H1 (cell line): Measurements from ENCODE around the gene ATP5F1C. TPM values are rescaled to one million over a fixed set of nuclear protein-coding genes. Genes with fewer than 3 reads are reported as not detected.
A peak's percentile ranks its signal among the peaks of the same experiment; 100 is the strongest.

Experiments
- CTCF ChIA-PET: fragments of 300-600 bp; sonication (Branson Sonifier 250); formaldehyde crosslinking; loops from one replicate; lab custom pipeline; 2021; ENCODE audit not compliant: partially characterized antibody; lab: Charles Lee
- POLR2A ChIA-PET: fragments of 300-600 bp; sonication (Branson Sonifier 250); formaldehyde crosslinking; loops from one replicate; lab custom pipeline; 2021; ENCODE audit warnings: inconsistent platforms; ENCODE audit not compliant: partially characterized antibody; lab: Charles Lee
- DNase-seq, 2 experiments: peaks; one replicate each; pipeline versions ENCODE4 v3.0.0 to v3.0.0-alpha.2; 2010 to 2022; ENCODE audit warnings: low spot score in 2 of 2, low read depth in 1 of 2, mixed read lengths in 1 of 2
- FAIRE-seq: peaks from 2 replicates; lab custom pipeline; 2011; peaks lifted over from hg19 to GRCh38; lab: Jason Lieb, UNC
- H2AFZ ChIP-seq: 2 replicates; pipeline ENCODE4 v1.8.1; 2012; ENCODE audit warnings: low read length, inconsistent platforms
- H2AK5ac ChIP-seq: 2 replicates; pipeline ENCODE4 v1.6.1; 2013; ENCODE audit warnings: low read depth, low read length
- H2BK120ac ChIP-seq: replicated peaks from 2 replicates; pipeline ENCODE3; 2013; ENCODE audit warnings: low read depth, low read length, inconsistent platforms
- H2BK12ac ChIP-seq: 2 replicates; pipeline ENCODE4 v1.6.1; 2013; ENCODE audit warnings: low read depth, low read length
- H2BK15ac ChIP-seq: 2 replicates; pipeline ENCODE4 v1.6.1; 2013; ENCODE audit warnings: low read length
- H2BK20ac ChIP-seq: 2 replicates; pipeline ENCODE4 v1.6.1; 2013; ENCODE audit warnings: low read length
- H2BK5ac ChIP-seq: 2 replicates; pipeline ENCODE4 v1.6.1; 2013; ENCODE audit warnings: low read depth, low read length
- H3K14ac ChIP-seq: 2 replicates; pipeline ENCODE4 v1.6.1; 2013; ENCODE audit warnings: inconsistent platforms; ENCODE audit not compliant: insufficient read length
- H3K18ac ChIP-seq: 2 replicates; pipeline ENCODE4 v1.6.1; 2013; ENCODE audit warnings: low read length; ENCODE audit errors: extremely low read depth
- H3K23ac ChIP-seq: 2 replicates; pipeline ENCODE4 v1.6.1; 2013; ENCODE audit warnings: inconsistent platforms; ENCODE audit not compliant: insufficient read length
- H3K23me2 ChIP-seq: 2 replicates; pipeline ENCODE4 v1.6.1; 2013; ENCODE audit warnings: low read depth, low read length
- H3K27ac ChIP-seq: 2 replicates; pipeline ENCODE4 v1.6.1; 2011; ENCODE audit warnings: low read depth, low read length, inconsistent platforms
- H3K27me3 ChIP-seq, 4 experiments: replicated peaks in 1 of 4; 1 replicate in 1 of 4; 2 replicates in 3 of 4; pipeline versions ENCODE4 v1.6.1 to v1.8.1; 2011 to 2013; ENCODE audit warnings: low read length in 3 of 4, mild to moderate bottlenecking in 3 of 4, inconsistent platforms in 2 of 4, mixed read lengths in 2 of 4, moderate library complexity in 1 of 4; ENCODE audit not compliant: control insufficient read depth in 3 of 4, insufficient read depth in 3 of 4; ENCODE audit errors: extremely low read depth in 1 of 4
- H3K36me3 ChIP-seq, 4 experiments: 2 replicates each; pipeline versions ENCODE4 v1.6.1 to v1.8.1; 2011 to 2013; ENCODE audit warnings: mild to moderate bottlenecking in 4 of 4, low read length in 3 of 4, moderate library complexity in 2 of 4, control low read depth in 1 of 4, inconsistent platforms in 1 of 4; ENCODE audit not compliant: insufficient read depth in 4 of 4, control insufficient read depth in 2 of 4
- H3K4ac ChIP-seq: replicated peaks from 2 replicates; pipeline ENCODE3; 2013; ENCODE audit warnings: low read length, low read depth, mixed read lengths, inconsistent platforms; ENCODE audit not compliant: insufficient read length
- H3K4me1 ChIP-seq, 4 experiments: replicated peaks in 1 of 4; 1 replicate in 1 of 4; 2 replicates in 3 of 4; pipeline versions ENCODE4 v1.6.1 to v1.8.1; 2011 to 2013; ENCODE audit warnings: low read length in 3 of 4, inconsistent platforms in 2 of 4, mixed read lengths in 1 of 4; ENCODE audit not compliant: insufficient read depth in 4 of 4, control insufficient read depth in 3 of 4
- H3K4me2 ChIP-seq, 2 experiments: 2 replicates each; pipeline versions ENCODE4 v1.6.1 to v1.8.1; 2011 to 2013; ENCODE audit warnings: low read depth in 2 of 2, low read length in 2 of 2, control low read depth in 1 of 2, inconsistent platforms in 1 of 2, mild to moderate bottlenecking in 1 of 2; ENCODE audit not compliant: insufficient read depth in 1 of 2
- H3K4me3 ChIP-seq, 4 experiments: fragments of 200-600, 300-600 bp in 1 of 4; sonication (generic), shearing (Covaris generic), sonication (Bioruptor Twin) in 1 of 4; 2 replicates each; pipeline versions ENCODE4 v1.5.1 to v1.8.1; 2011 to 2016; ENCODE audit warnings: low read length in 4 of 4, low read depth in 3 of 4, control low read depth in 2 of 4, inconsistent platforms in 2 of 4, mild to moderate bottlenecking in 2 of 4, mixed read lengths in 1 of 4, moderate library complexity in 1 of 4; ENCODE audit not compliant: insufficient read depth in 2 of 4; ENCODE audit errors: extremely low read depth in 1 of 4
- H3K56ac ChIP-seq: replicated peaks from 2 replicates; pipeline ENCODE3; 2013; ENCODE audit warnings: low read depth, mild to moderate bottlenecking, mixed read lengths, low read length, inconsistent platforms; ENCODE audit not compliant: insufficient read length
- H3K79me1 ChIP-seq: 2 replicates; pipeline ENCODE4 v1.6.1; 2013; ENCODE audit warnings: low read depth, low read length, control low read depth
- H3K79me2 ChIP-seq, 2 experiments: 2 replicates each; pipeline versions ENCODE4 v1.6.1 to v1.8.1; 2012 to 2013; ENCODE audit warnings: low read length in 2 of 2, mild to moderate bottlenecking in 2 of 2, inconsistent platforms in 1 of 2; ENCODE audit not compliant: insufficient read depth in 2 of 2, control insufficient read depth in 1 of 2
- H3K9ac ChIP-seq, 4 experiments: replicated peaks in 1 of 4; 1 replicate in 1 of 4; 2 replicates in 3 of 4; pipeline versions ENCODE4 v1.6.1 to v1.8.1; 2011 to 2013; ENCODE audit warnings: low read depth in 3 of 4, low read length in 3 of 4, control low read depth in 2 of 4, mild to moderate bottlenecking in 2 of 4, moderate library complexity in 2 of 4, inconsistent platforms in 1 of 4; ENCODE audit errors: extremely low read depth in 1 of 4
- H3K9me3 ChIP-seq, 2 experiments: 2 replicates each; pipeline versions ENCODE4 v1.6.1 to v1.8.1; 2012 to 2013; ENCODE audit warnings: mild to moderate bottlenecking in 2 of 2, moderate library complexity in 2 of 2, control low read depth in 1 of 2, inconsistent platforms in 1 of 2, low read depth in 1 of 2, low read length in 1 of 2, mixed read lengths in 1 of 2; ENCODE audit not compliant: insufficient read depth in 2 of 2
- H4K20me1 ChIP-seq, 2 experiments: replicated peaks in 1 of 2; 2 replicates each; pipeline versions ENCODE3 to v1.8.1; 2011 to 2013; ENCODE audit warnings: inconsistent platforms in 2 of 2, low read length in 2 of 2, mild to moderate bottlenecking in 1 of 2; ENCODE audit not compliant: insufficient read depth in 2 of 2, control insufficient read depth in 1 of 2
- H4K5ac ChIP-seq: 2 replicates; pipeline ENCODE4 v1.6.1; 2013; ENCODE audit warnings: low read length, low read depth, mixed read lengths, inconsistent platforms; ENCODE audit not compliant: insufficient read length
- H4K8ac ChIP-seq: 2 replicates; pipeline ENCODE4 v1.8.0; 2013; ENCODE audit warnings: mild to moderate bottlenecking, moderate library complexity, low read length, inconsistent platforms; ENCODE audit not compliant: insufficient read depth; ENCODE audit errors: extremely low read depth
- H4K91ac ChIP-seq: replicated peaks from 2 replicates; pipeline ENCODE3; 2013; ENCODE audit warnings: low read length, mixed read lengths, inconsistent platforms; ENCODE audit not compliant: insufficient read length
- ASH2L ChIP-seq: fragments of 200-600, 300-600 bp; sonication (generic); IDR thresholded peaks from one replicate; pipeline ENCODE4 v1.7.1; 2017; ENCODE audit warnings: low read length
- BRCA1 ChIP-seq: IDR thresholded peaks from 2 replicates; pipeline ENCODE4 v1.6.1; 2012; ENCODE audit warnings: low read depth, low read length, improper control_type of control experiment
- CBX8 ChIP-seq: fragments of 300-800, 300-1000 bp; sonication (generic); IDR thresholded peaks from 2 replicates; pipeline ENCODE4 v1.7.1; 2016; ENCODE audit warnings: low read depth, low read length, borderline replicate concordance
- CREB1 ChIP-seq: IDR thresholded peaks from 2 replicates; pipeline ENCODE4 v1.6.1; 2012; ENCODE audit warnings: inconsistent platforms
- HDAC6 ChIP-seq: IDR thresholded peaks from one replicate; pipeline ENCODE4 v1.7.1; 2012; ENCODE audit warnings: low read depth, mild to moderate bottlenecking, inconsistent platforms, low read length, moderate library complexity
- JUN ChIP-seq: IDR thresholded peaks from 2 replicates; pipeline ENCODE4 v1.6.1; 2011; ENCODE audit warnings: low read depth, mild to moderate bottlenecking, improper control_type of control experiment, low read length
- KDM4A ChIP-seq: IDR thresholded peaks from one replicate; pipeline ENCODE4 v1.7.1; 2012; ENCODE audit warnings: low read depth, mild to moderate bottlenecking, moderate library complexity, low read length, inconsistent platforms; ENCODE audit not compliant: severe bottlenecking
- KDM5A ChIP-seq: fragments of 200-600 bp; IDR thresholded peaks from 2 replicates; pipeline ENCODE4 v1.7.1; 2012; ENCODE audit warnings: mild to moderate bottlenecking, low read length, inconsistent platforms, mixed read lengths
- NANOG ChIP-seq: IDR thresholded peaks from 2 replicates; pipeline ENCODE4 v1.6.1; 2011; ENCODE audit warnings: low read length, low read depth, mild to moderate bottlenecking, inconsistent platforms; ENCODE audit not compliant: insufficient read depth, poor library complexity, severe bottlenecking
- POLR2AphosphoS5 ChIP-seq: IDR thresholded peaks from 2 replicates; pipeline ENCODE4 v1.6.1; 2011; ENCODE audit warnings: low read depth, low read length
- SP4 ChIP-seq: IDR thresholded peaks from 2 replicates; pipeline ENCODE4 v1.6.1; 2012; ENCODE audit warnings: low read length, inconsistent platforms
- TAF7 ChIP-seq: optimal IDR thresholded peaks from 2 replicates; pipeline ENCODE3; 2011; ENCODE audit warnings: low read depth, mild to moderate bottlenecking, inconsistent platforms, low read length, moderate library complexity, borderline replicate concordance
- TCF12 ChIP-seq: IDR thresholded peaks from 2 replicates; pipeline ENCODE4 v1.6.1; 2011; ENCODE audit warnings: low read depth, mild to moderate bottlenecking, low read length
- WGBS, 2 experiments: shearing (Covaris generic) in 1 of 2; methylation state at CpG; one replicate each; pipeline versions ENCODE4 v1.1.6 to v1.1.7; 2013 to 2015; ENCODE audit warnings: low lambda C conversion rate in 2 of 2, mixed read lengths in 2 of 2, inconsistent platforms in 1 of 2, low coverage in 1 of 2, missing lambda C conversion rate in 1 of 2; ENCODE audit not compliant: insufficient replicate concordance in 2 of 2, insufficient coverage in 1 of 2, insufficient read length in 1 of 2; ENCODE audit errors: extremely low coverage in 1 of 2, missing lambda C conversion rate in 1 of 2; 5-methylcytosine and 5-hydroxymethylcytosine counted together
- polyA plus RNA-seq, 7 experiments: library from polyadenylated mRNA; depleted of rRNA in 3 of 7; stranded (reverse) in 5 of 7; unstranded in 2 of 7; fragments of >200 nt in 5 of 7; fragments of 200-250 nt in 2 of 7; gene quantifications; 1 replicate in 5 of 7; 2 replicates in 1 of 7; 4 replicates in 1 of 7; pipeline versions ENCODE4 v1.2.1 to v1.2.3, GENCODE V29; 2011 to 2013; ENCODE audit warnings: missing spikeins in 2 of 7, mixed read lengths in 2 of 7
- total RNA-seq: library from RNA; stranded (reverse); fragmentation: NEBNext Ultra II Directional; extraction: Animal tissue kit (Norgen Biotek cat#: 25700); gene quantifications from 2 replicates; pipeline ENCODE4 v1.2.1, GENCODE V29; 2021

The ATP5F1C gene
- total and polyA plus RNA-seq, 2 of the 8 experiments (the other 6 are each of a cell fraction or from before 2014, with no cell fraction given), result 221 to 265 TPM

DNA sequence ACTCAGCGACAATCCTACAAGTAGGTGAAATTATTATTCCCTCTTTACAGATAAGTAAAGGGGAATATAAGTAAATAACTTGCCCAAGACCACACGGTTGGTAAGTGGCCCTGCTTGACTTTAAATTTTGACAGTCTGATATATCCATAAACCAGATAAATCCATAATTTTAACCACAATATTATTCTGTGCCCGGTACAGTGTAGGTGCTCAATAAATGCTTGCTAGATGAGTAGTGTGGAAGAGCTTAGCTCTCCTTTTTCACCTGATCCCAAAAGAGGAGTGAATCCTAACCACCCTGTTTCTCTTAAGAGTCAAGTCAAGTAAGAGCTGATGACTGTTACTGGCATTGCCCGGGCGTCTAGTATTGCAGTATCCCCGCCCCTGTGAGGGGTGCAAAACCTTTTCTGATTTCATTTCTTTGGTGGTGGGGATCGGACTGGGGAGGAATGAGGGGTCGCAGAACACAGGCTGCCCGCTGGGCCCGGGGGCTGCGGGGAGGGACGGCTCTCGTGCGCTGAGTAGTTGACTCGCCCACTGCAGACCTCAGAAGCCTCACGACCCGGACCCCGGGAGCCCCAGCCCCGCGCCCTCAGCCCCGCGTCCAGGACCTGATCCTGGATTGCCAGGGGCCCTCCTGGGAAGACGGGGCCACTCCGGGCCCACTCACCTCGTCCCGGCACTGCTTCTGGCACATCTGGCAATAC is 674 bp upstream of the ATP5F1C start:
- no peak overlapping the region for H2BK120ac ChIP-seq
- H4K8ac ChIP-seq, result peak overlapping the region; percentile 76
- no peaks in the 10 kb centered on the region for H3K9me3 ChIP-seq
- H4K91ac ChIP-seq, result no peak overlapping the region
- no peak overlapping the region for H3K23ac ChIP-seq
- DNase-seq (no peak), FAIRE-seq (no peak)
- peak overlapping the region; percentile 73 for H4K5ac ChIP-seq
- H3K9ac ChIP-seq, result peak overlapping the region; percentile 88 to 92 (median 90)
- H3K14ac ChIP-seq, result no peak overlapping the region
- H3K27me3 ChIP-seq, result no peaks in the 10 kb centered on the region
- H2BK15ac ChIP-seq, result no peak overlapping the region
- H3K79me2 ChIP-seq, result peaks cover 24 to 94% of the 10 kb centered on the region in 2 experiments
- H2BK12ac ChIP-seq, result no peak overlapping the region
- no peak overlapping the region for H3K56ac ChIP-seq
- H3K27ac ChIP-seq, result peak overlapping the region; percentile 66; the same call in 1 of the 2 replicates
- peak overlapping the region; percentile 68 to 86 for H3K4me2 ChIP-seq
- CTCF ChIA-PET, result interaction anchor here (0.8 to 1.3 kb wide), 3 partner anchors 10 to 1349 kb away, joined by 3 to 4 read pairs (median 4); no protein-coding TSS in a partner anchor
- H3K4me1 ChIP-seq, result peaks cover 0 to 5% (median 1%) of the 10 kb centered on the region in 4 experiments; a peak in 4 of 7 replicates
- H4K20me1 ChIP-seq, result peaks cover 7 to 8% of the 10 kb centered on the region in 2 experiments
- peaks cover 2% of the 10 kb centered on the region; the same call in 1 of the 2 replicates for H3K79me1 ChIP-seq
- peak overlapping the region; percentile 87 for H2BK5ac ChIP-seq
- WGBS, 2 experiments, result 6% methylated on average over 26 of the region's 26 CpGs; no CpG with 5 or more reads in 1 of the 2 experiments
- POLR2A ChIA-PET, result interaction anchor here (0.7 to 3.2 kb wide), 10 partner anchors 9 to 40 kb away, joined by 3 to 28 read pairs (median 6); partner anchors contain the start of gene TAF3
- H3K18ac ChIP-seq, result peak overlapping the region; percentile 96; the same call in 1 of the 2 replicates
- peak overlapping the region; percentile 77 to 98 (median 92) for H3K4me3 ChIP-seq
- H3K23me2 ChIP-seq, result 0 out of 2 replicates have a peak, but pooled peaks cover 9% of the 10 kb centered on the region
- H2AFZ ChIP-seq, result peak overlapping the region; percentile 96; the same call in 1 of the 2 replicates
- H2BK20ac ChIP-seq, result no peak overlapping the region
- H3K4ac ChIP-seq, result no peak overlapping the region
- peaks cover 0 to 11% (median 0%) of the 10 kb centered on the region in 4 experiments; a peak in 1 of 8 replicates for H3K36me3 ChIP-seq
- H2AK5ac ChIP-seq, result no peak overlapping the region
- TF ChIP-seq CREB1 (no peak), JUN (no peak), KDM5A (0 out of 2 replicates have a peak, but pooled peaks have one; percentile 4), TCF12 (no peak), ASH2L (no peak), NANOG (no peak), KDM4A (no peak), POLR2AphosphoS5 (no peak), SP4 (no peak), HDAC6 (no peak), BRCA1 (no peak), CBX8 (no peak), TAF7 (peak; percentile 29)
